HCT116 (cell line): ENCODE data around the gene KLHL17.

Experiments
- CEBPB ChIP-seq: IDR thresholded peaks from 2 replicates; pipeline ENCODE4 v1.6.1; 2012; ENCODE audit warnings: low read depth
- CTCF ChIP-seq, 3 experiments: fragments of 200-600 bp in 1 of 3; sonication (generic) in 1 of 3; IDR thresholded peaks in 2 of 3; conservative IDR thresholded peaks in 1 of 3; 2 replicates each; pipeline ENCODE4 v1.5.1; 2012 to 2017; ENCODE audit warnings: low read depth in 2 of 3, low read length in 2 of 3, antibody characterized with exemption in 1 of 3, borderline replicate concordance in 1 of 3, control low read depth in 1 of 3, mild to moderate bottlenecking in 1 of 3, mixed read lengths in 1 of 3, mixed run types in 1 of 3, moderate library complexity in 1 of 3; ENCODE audit not compliant: insufficient read depth in 1 of 3
- EZH2 ChIP-seq: fragments of 200-600 bp; sonication (generic); IDR thresholded peaks from 2 replicates; pipeline ENCODE4 v1.6.1; 2017; ENCODE audit warnings: antibody characterized with exemption, mixed run types
- JUND ChIP-seq: IDR thresholded peaks from 2 replicates; pipeline ENCODE4 v1.6.1; 2012
- MAX ChIP-seq: IDR thresholded peaks from 2 replicates; pipeline ENCODE4 v1.6.1; 2012
- POLR2A ChIP-seq: IDR thresholded peaks from 2 replicates; pipeline ENCODE4 v1.7.0; 2011; ENCODE audit warnings: borderline replicate concordance; ENCODE audit not compliant: insufficient read depth, insufficient read length; ENCODE audit errors: extremely low read depth
- POLR2AphosphoS5 ChIP-seq: IDR thresholded peaks from 2 replicates; pipeline ENCODE4 v1.6.1; 2011; ENCODE audit warnings: mild to moderate bottlenecking, low read depth, low read length, moderate library complexity
- RAD21 ChIP-seq: IDR thresholded peaks from 2 replicates; pipeline ENCODE4 v1.6.1; 2012; ENCODE audit warnings: low read depth, mild to moderate bottlenecking
- REST ChIP-seq: IDR thresholded peaks from 2 replicates; pipeline ENCODE4 v1.6.1; 2012; ENCODE audit warnings: low read depth
- SRF ChIP-seq: IDR thresholded peaks from 2 replicates; pipeline ENCODE4 v1.6.1; 2012; ENCODE audit warnings: low read depth
- TCF7L2 ChIP-seq: IDR thresholded peaks from 2 replicates; pipeline ENCODE4 v1.7.0; 2011; ENCODE audit warnings: borderline replicate concordance, inconsistent platforms; ENCODE audit not compliant: insufficient read depth, insufficient read length; ENCODE audit errors: extremely low read depth
- ZNF274 ChIP-seq: fragments of 200-500 bp; sonication (Bioruptor generic); IDR thresholded peaks from 2 replicates; pipeline ENCODE4 v1.6.1; 2014; ENCODE audit warnings: mild to moderate bottlenecking, low read depth, low read length, inconsistent platforms

- TF ChIP-seq CEBPB (no peak), CTCF (IDR thresholded peaks at IDR 0.05 in 2 of 3, conservative IDR thresholded peaks at IDR 0.05 in 1 of 3; ENCODE audit: borderline replicate concordance in 1 of 3, insufficient read depth in 1 of 3, low read depth in 2 of 3, low read length in 2 of 3) (no peak), MAX (no peak), TCF7L2 (no peak), JUND (no peak), POLR2AphosphoS5 (no peak), POLR2A (no peak), RAD21 (no peak), EZH2 (no peak), SRF (no peak), ZNF274 (no peak), REST (no peak)
Observed at GRCh38 chr1:980602-981395, 20.4 kb downstream of the KLHL17 start.
